NK-92 (cell line): Measurements from ENCODE around the gene MCM9.

Experiments used
- DNase-seq: peaks from one replicate; lab custom pipeline; 2025; ENCODE audit not compliant: unreplicated experiment; lab: John Stamatoyannopoulos, UW

The MCM9 gene

GRCh38 chr6:118934461-118935330 lies at the start of gene MCM9:
Gene MCM9, minus strand, starts transcription at chr6:118935159. Its CDS starts 3,436 bp downstream, at chr6:118931723.
- peak; percentile 10 for DNase-seq

GRCh38 chr6:118984342-118984741 lies 49.4 kb upstream of the MCM9 start:
- DNase-seq, result no peak

- DNase-seq, result no peak
These were observed 47.6 kb upstream of the MCM9 start for GRCh38 chr6:118982575-118982911.

GRCh38 chr6:118981884-118982574 lies 47.1 kb upstream of the MCM9 start:
- DNase-seq, result no peak

- DNase-seq, result no peak
These were observed 45.1 kb upstream of the MCM9 start for GRCh38 chr6:118980063-118980462.

- DNase-seq, result no peak
These were observed 39.8 kb upstream of the MCM9 start for GRCh38 chr6:118974790-118975189.

GRCh38 chr6:118971682-118972081 lies 36.7 kb upstream of the MCM9 start:
- DNase-seq, result no peak

- no peak for DNase-seq
These were observed 35.9 kb upstream of the MCM9 start for GRCh38 chr6:118970866-118971265.

GRCh38 chr6:118968416-118968815 lies 33.5 kb upstream of the MCM9 start:
- no peak for DNase-seq

- DNase-seq, result no peak
These were observed 32.3 kb upstream of the MCM9 start for GRCh38 chr6:118967239-118967638.

GRCh38 chr6:118965843-118966370 lies 30.9 kb upstream of the MCM9 start:
- DNase-seq, result no peak

GRCh38 chr6:118965371-118965770 lies 30.4 kb upstream of the MCM9 start:
- no peak for DNase-seq

GRCh38 chr6:118963003-118963402 lies 28.0 kb upstream of the MCM9 start:
- no peak for DNase-seq

GRCh38 chr6:118959903-118960302 lies 24.9 kb upstream of the MCM9 start:
- no peak for DNase-seq

- no peak for DNase-seq
These were observed 18.4 kb upstream of the MCM9 start for GRCh38 chr6:118953391-118953790.

GRCh38 chr6:118952683-118953082 lies 17.7 kb upstream of the MCM9 start:
- no peak for DNase-seq

- DNase-seq, result no peak
These were observed 10.3 kb upstream of the MCM9 start for GRCh38 chr6:118945217-118945616.

- DNase-seq, result no peak
These were observed 5.8 kb upstream of the MCM9 start for GRCh38 chr6:118940770-118941169.

GRCh38 chr6:118939683-118940082 lies 4.7 kb upstream of the MCM9 start:
- DNase-seq, result no peak

- no peak for DNase-seq
These were observed 1.2 kb upstream of the MCM9 start for GRCh38 chr6:118935978-118936703.

GRCh38 chr6:118935331-118935668 lies 341 bp upstream of the MCM9 start:
- DNase-seq, result no peak
